ENCODE results near the gene MLXIPL. TPM values are rescaled to one million over a fixed set of nuclear protein-coding genes. Genes with fewer than 3 reads are reported as not detected.

The MLXIPL gene
- total RNA-seq, 1 experiment from 2014 or later = 6.1 TPM

DNA sequence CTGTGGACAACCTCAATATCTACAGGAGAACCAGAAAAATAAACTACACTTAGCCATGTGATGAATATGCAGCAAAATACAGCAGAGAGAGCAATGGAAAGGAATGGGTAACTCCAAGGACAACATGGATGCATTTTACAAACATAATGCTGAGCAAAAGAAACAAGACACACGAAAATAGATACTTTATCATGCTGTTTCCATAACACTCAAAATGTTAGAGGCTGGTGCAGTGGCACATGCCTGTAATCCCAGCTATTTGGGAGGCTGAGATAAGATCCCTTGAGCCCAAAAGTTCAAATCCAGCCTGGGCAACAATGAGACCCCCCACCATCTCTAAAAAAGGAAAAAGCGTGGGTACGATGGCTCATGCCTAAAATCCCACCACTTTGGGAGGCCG is 75.1 kb downstream of the MLXIPL start:
- no peak overlapping the region for H2AFZ ChIP-seq (ENCODE audit: low read length)
- no peak overlapping the region for H2BK15ac ChIP-seq (ENCODE audit: low read depth, low read length)
- H2BK12ac ChIP-seq (ENCODE audit: insufficient read length, low read depth, low read length) = no peak overlapping the region
- no peak overlapping the region for H2BK20ac ChIP-seq (ENCODE audit: low read depth, low read length, poor library complexity, severe bottlenecking)
- no peaks in the 10 kb centered on the region for H3K27me3 ChIP-seq (ENCODE audit: insufficient read depth, low read length)
- no peak overlapping the region for H3K18ac ChIP-seq (ENCODE audit: insufficient read length, low read depth, low read length)
- no peak overlapping the region for H4K8ac ChIP-seq (replicated peaks; ENCODE audit: insufficient read length, low read depth, low read length)
- H3T11ph ChIP-seq (ENCODE audit: low read length) = no peak overlapping the region
- no peak overlapping the region for H3K56ac ChIP-seq (ENCODE audit: insufficient read length, low read depth, low read length)
- TF ChIP-seq, protein P1, sequence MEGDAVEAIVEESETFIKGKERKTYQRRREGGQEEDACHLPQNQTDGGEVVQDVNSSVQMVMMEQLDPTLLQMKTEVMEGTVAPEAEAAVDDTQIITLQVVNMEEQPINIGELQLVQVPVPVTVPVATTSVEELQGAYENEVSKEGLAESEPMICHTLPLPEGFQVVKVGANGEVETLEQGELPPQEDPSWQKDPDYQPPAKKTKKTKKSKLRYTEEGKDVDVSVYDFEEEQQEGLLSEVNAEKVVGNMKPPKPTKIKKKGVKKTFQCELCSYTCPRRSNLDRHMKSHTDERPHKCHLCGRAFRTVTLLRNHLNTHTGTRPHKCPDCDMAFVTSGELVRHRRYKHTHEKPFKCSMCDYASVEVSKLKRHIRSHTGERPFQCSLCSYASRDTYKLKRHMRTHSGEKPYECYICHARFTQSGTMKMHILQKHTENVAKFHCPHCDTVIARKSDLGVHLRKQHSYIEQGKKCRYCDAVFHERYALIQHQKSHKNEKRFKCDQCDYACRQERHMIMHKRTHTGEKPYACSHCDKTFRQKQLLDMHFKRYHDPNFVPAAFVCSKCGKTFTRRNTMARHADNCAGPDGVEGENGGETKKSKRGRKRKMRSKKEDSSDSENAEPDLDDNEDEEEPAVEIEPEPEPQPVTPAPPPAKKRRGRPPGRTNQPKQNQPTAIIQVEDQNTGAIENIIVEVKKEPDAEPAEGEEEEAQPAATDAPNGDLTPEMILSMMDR (conservative IDR thresholded peaks at IDR 0.05) = no peak
- H3K4me2 ChIP-seq (ENCODE audit: insufficient read depth, insufficient read length, low read length) = no peak overlapping the region
- no peaks in the 10 kb centered on the region for H4K20me1 ChIP-seq (ENCODE audit: control insufficient read depth, insufficient read depth, insufficient read length)
- no peaks in the 10 kb centered on the region for H3K4me1 Mint-ChIP-seq
- H3K79me1 ChIP-seq (ENCODE audit: insufficient read depth, low read depth, low read length, poor library complexity, severe bottlenecking) = peaks cover 6% of the 10 kb centered on the region
- no peak overlapping the region for H3K4me3 Mint-ChIP-seq
- no peak overlapping the region for H4K91ac ChIP-seq (ENCODE audit: insufficient read length, low read depth, low read length)
- no peaks in the 10 kb centered on the region for H3K27me3 Mint-ChIP-seq (ENCODE audit: low read depth)
- no peak overlapping the region for H3K27ac ChIP-seq (ENCODE audit: insufficient read length, low read depth, low read length)
- no peaks in the 10 kb centered on the region; the same call in 1 of the 2 replicates for H3K79me2 ChIP-seq (ENCODE audit: insufficient read depth, low read length)
- no peaks in the 10 kb centered on the region for H3K4me1 ChIP-seq (ENCODE audit: insufficient read depth, low read length)
- WGBS (ENCODE audit: extremely low coverage, insufficient read length, low lambda C conversion rate) = no CpG with 5 or more reads among the region's 4 CpGs
- peaks cover 8 to 48% (median 28%) of the 10 kb centered on the region in 3 experiments; a peak in 6 of 7 replicates for H3K36me3 Mint-ChIP-seq (ENCODE audit: insufficient read depth in 1 of 3, low read depth in 3 of 3)
- H2BK120ac ChIP-seq (ENCODE audit: low read depth, low read length, poor library complexity, severe bottlenecking) = no peak overlapping the region
- no peak overlapping the region for H4K5ac ChIP-seq (ENCODE audit: insufficient read length, low read depth, low read length)
- H3K14ac ChIP-seq (ENCODE audit: insufficient read depth, low read length) = no peak overlapping the region
- H3K9ac ChIP-seq (ENCODE audit: extremely low read depth, insufficient read length, low read length) = no peak overlapping the region
- no peak overlapping the region for H3K4ac ChIP-seq (ENCODE audit: low read depth, low read length)
- H3K9me3 ChIP-seq (ENCODE audit: control insufficient read depth, low read depth, low read length) = no peaks in the 10 kb centered on the region
- no peak overlapping the region for H2AK5ac ChIP-seq (ENCODE audit: insufficient read length, low read length)
- H3K9me3 Mint-ChIP-seq = no peaks in the 10 kb centered on the region
- no peaks in the 10 kb centered on the region for H3K23me2 ChIP-seq (ENCODE audit: insufficient read length, low read depth, low read length, poor library complexity, severe bottlenecking)
- DNase-seq = no peak
- H2BK5ac ChIP-seq (ENCODE audit: insufficient read length, low read length) = no peak overlapping the region
- peak overlapping the region in 1 of 3 experiments; percentile 29; a peak in 2 of 7 replicates for H3K27ac Mint-ChIP-seq
- H3K23ac ChIP-seq (ENCODE audit: insufficient read length, low read depth, low read length) = no peak overlapping the region

Data from H9 (cell line).